NOMO-1 treated with dmso at 0.1 percent for 144 hours (cell line): ENCODE results near the gene PKNOX2.

Source experiments
- DNase-seq: peaks from one replicate; lab custom pipeline; 2025; ENCODE audit not compliant: unreplicated experiment; lab: John Stamatoyannopoulos, UW

Gene PKNOX2

DNA sequence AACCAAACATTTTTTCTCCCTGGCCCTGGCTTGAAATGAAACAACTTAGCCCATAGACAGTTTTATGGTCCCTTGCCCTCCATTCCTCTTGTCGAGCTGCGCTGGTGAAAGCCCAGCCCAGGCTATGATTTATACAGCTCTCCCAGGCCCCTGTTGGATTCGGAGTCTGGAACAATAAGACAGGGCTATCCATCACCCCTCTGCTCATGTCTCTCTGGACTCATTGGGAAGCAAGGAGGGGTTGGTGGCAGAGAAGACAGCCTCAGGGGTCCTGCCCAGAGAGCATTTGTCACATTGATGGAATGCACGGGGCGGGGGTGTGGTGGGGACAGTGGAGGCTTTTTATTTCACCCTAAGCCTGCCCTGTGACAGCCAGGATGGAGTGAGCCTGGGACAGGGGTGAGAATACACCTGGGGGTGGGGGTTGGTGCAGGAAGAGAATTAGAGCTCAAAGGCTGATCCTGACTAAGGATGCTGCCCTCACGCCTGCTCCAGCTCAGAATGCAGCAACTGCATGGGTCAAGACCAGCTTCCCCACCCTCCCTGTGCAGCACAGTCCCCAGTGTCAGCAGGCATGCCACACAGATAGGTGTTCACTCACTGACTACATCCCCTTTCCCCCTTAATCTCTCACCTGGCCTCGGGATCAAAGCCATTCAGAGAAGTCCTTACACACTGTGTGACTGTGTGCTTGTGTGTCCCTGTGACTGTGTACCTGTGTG, 10.0 kb upstream of the PKNOX2 start:
- no peak for DNase-seq

DNA sequence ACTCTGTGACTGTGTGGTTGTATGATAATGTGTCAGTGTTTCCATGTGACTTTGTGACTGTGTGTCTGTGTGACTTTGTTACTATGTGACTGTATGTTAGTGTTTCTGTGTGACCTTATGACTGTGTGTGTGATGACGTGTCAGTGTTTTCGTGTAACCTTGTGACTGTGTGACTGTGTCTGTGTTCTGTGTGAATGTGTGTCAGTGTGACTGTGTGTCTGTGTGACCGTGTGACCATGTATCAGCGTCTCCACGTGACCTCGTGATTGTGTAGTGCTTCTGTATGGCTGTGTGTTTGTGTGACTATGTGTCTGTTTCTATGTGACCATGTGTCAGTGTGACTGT, 9.5 kb upstream of the PKNOX2 start:
- DNase-seq: no peak

DNA sequence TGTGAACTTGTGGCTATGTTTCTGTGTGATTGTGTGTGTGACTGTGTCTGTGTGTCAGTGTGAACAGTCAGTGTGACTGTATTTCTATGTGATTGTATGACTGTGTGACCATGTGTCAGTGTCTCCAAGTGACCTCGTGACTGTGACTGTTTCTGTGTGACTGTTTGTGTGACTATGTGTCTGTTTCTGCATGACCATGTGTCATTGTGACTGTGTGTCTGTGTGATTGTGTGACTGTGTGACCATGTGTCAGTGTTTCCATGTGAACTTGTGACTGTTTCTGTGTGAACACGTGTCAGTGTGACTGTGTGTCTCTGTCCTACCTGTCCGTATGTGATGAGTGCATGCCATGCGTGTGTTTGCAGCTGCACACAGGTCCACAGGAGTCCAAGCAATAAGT, 8.8 kb upstream of the PKNOX2 start:
- DNase-seq: no peak

DNA sequence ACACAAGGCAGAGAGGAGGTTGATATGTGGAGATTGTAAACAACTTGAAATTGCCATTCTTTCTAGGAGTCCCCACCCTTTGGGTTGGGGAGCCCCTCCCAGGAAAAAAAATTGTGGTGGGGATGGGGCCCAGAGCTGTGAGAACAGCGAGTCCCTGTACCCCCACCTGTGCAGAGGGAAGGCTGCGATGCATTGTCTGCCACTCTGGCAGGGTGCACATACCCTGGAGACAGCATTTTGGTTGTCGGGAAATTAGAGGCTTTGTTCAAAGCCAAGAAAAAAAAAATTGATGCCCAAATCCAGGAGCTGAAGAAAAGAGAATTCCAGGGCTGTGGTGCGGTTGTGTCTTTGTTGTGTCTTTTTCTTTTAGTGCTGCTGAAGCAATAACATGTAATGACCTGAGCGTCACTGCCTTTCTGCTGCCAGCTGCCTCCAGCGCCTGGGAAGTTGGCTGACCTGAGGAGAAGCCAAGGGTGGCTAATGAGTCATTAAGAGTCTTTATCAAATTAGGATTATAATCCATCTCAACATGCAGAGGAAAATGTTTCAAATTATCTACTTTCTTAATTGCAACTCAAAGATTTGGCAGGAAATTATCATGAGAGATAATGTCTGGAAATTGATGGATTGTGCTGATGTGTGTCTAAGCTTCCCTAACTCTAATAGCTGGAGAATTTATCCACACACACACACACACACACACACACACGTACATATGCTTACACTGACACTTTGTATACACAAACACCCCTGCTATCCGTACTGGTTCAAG, 8.0 kb upstream of the PKNOX2 start:
- DNase-seq: no peak

DNA sequence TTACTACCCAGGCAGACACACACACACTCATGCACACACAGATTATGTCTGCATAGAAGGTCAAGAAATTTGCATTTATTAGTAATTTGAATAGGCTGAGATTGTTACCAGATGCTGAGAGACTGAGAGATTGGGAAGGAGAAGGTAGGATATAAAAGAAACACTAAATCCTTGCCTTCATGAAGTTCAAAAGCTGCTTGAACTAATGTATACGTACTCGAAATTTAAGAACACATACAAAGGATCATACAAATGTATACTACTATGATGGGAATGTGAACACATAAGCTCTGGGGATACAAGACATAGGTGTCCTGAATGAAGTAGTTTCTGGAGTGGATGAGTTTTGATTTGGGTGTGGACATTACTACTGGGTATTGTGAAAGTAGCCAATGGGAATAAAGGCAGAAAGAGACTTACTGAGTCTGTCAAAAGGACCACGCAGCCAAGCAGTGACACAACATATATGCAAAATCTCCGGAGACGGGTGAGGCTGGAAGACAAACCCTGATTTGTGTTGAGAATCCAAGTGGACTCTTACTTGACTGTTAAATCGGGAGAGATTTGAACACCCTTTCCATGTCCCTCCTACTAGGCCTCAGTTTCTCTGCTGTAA, 7.3 kb upstream of the PKNOX2 start:
- no peak for DNase-seq

DNA sequence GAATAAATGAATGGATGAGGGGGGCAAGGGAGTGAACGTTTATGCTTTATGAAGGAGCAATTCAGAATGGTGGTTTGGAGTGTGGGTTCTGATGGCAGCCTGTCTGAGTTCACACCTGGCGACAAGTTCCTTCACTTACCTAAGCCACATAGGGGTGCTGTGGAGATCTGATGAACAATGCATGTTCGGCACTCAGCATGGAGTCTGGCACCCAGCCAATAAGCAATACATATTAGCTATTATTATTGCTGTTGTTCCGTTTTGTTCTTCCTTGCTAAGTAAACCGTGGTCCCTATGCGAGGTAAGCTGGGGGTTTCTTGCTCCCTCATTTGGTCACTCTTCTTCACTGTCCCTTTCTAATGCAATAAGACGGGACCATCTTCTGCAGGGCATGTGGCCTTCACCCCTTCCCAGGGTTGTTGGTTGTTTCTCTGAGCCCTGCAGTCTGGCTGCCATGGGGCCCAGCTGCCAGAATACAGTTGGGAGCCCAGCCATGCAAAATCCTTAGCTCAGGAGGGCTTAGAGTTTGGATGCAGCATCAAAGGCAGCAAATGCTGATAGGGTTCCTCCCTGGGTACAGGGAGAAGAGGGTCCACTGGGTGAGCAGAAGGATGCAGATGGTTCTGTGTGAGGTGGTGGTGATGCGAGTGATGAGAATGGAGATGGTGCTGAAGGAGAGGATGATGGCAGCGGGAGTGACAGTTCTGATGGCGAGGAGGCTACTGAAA, 6.4 kb upstream of the PKNOX2 start:
- DNase-seq: no peak

DNA sequence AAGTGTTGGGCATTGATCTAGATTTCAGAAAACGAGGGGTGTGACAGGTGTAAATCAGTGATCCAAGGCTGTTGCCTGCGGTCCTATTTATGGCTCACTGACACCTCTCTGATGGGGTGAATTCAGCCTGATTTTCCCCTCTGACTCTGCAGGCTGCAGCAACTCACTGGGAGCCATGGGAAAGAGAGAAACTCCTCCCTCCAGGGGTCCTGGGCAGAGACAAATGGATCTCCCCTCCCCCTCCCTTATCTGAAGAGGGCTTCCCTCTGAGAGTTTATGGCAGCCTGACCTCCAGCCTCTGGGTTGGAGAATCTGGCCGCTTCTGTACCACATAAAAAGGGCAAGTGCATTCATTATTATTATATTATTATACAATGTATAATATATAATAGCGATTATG, 1.8 kb upstream of the PKNOX2 start:
- DNase-seq: no peak

DNA sequence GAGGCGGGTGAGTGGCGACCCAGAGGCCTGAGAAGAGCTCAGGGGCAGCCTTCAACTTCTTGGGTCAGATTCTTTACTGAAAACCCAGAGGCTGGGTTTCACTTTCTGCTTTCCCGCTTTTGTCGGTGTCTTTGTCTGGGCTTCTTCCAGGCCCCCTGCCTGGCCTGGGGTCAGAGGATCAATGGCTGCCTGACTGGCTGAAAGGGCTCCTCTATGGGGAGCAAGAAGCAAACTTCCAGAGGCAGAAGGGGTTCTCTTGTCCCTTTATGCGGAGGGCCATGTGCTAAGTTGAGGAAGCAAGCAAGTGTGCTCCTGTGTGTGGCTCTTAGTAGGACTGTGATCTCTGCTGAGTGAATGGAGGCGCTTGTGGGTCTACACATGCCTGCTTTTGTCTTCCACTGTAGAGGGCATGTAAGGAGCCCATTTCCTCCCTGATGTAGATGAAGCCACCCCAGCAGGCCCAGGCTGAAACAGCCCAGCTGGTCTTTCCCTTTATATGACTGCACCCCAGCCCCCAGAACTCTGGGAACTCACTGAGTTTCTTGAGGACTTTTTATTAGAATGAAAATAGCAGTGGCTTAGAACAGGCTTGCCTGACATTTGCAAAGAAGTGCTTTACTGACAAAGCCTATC, 1.0 kb upstream of the PKNOX2 start:
- DNase-seq: no peak

DNA sequence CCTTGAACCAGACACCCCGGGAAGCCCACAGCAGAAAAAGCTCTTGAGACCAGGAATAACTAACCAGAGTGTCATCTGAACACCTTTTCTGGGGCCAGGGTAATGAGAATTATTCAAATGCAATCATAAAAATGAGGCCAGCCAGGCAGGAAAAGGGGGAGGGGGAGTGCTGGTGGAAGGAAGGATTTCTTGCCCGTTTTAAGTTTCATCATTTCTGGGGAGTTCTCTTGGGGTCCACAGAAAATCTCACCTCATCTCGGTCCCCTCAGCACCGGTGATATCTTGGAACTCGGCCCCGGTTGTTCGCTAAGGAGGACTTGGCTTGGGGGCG, 495 bp upstream of the PKNOX2 start:
- no peak for DNase-seq

DNA sequence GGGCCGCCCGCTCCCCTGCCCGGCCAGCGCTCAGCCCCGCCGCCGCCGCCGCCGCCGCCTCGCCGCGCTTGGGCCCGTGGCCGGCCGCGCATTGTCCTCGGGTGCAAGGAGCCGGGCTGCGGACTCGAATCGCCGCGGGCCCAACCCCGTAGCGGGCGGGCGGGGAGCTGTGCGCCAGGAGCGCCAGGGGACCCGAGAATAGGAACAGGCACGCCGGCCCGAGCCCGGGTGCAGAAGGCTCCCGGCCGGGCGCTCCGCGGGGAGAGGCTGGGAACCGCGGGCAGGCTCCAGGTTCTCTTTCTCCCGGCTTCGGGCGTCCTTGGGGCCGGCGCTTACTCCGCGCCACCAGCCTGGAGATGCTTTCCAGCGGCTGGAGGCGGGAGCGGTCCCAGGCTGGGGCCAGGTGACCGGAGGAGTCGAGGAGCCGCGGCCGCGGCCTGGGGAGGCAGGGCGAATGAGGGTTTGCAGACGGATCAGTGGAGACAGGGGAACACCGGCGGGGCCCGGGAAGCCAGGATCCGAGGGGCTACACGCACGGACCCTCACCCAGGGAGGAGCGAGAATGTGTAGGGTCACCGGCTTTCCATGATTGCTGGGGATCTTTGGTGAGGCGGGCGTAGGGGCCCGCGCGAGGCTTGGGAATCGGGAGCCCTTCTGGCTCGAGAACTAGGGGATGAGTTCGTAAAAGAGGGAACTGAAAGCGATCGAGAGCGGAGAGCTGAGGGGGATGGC, 726 bp downstream of the PKNOX2 start:
- DNase-seq: peak; percentile 27

DNA sequence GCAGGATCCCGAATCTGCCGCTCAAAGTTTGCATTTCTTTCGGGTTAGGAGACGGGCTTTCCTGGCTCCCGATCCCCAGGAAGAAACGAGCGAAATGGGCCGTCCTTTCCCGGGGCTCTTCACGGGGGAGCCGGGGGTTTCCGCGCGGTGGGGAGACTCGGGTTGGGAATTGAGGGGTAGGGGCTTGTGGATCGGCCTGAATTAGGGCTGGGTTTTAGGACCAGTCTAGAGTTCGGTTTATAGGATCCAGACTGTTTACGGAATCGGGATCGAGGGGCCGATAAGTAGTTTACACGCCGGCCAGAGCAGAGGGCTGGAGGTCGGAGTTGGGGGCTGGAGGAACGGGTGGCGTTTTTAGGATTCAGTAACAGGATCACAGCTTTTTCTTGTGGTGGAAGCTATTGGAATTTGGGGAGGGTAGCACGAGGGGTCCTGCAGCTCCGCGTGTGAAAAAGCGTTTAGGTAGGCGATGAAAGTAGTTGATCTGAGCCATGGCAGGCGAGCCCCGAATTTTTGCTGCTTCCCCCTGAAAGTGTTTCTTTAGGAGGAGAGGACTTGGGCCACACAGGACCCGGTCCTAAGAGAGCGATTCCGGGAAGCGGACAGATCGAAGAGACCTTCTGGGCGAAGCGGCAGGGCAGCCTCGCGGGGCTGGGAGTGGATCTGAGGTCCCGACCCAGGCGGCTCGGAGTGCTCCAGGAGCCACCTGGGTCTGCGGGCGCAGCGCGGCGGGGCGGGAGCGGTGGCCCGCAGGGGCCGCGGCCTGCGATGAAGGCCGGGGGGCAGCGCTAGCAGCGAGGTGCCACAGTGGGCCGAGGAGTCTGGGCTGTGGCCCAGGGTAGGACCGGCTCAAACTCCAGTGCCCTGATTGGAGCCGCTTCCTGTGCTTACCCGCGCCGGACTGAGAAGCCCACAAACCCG, 1.6 kb downstream of the PKNOX2 start:
- no peak for DNase-seq

DNA sequence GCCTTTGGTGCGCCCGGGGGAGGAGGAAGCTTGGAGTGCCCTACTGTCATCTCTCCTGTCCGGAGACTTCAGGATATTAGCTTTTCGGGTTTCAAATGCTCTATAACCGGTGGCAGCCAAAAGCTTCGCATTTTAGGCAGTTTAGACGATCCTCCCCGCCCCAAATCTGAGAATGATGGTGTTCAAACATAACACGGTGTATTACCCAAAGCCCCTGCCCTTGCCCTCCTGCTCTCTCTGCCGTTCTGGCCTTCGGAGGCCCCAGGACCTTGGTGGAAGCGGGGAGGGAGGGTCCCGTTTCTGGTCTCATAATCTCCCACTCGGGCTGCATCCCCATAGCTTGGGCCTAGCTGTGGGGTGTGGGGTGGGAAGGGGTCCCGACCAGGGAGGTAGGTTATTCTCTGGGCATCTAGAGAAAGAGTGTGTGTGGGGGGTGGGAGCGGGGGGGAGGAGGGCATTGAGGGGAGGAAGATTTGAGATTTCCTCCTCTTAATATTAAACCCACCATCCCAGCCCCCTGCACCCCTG, 2.3 kb downstream of the PKNOX2 start:
- DNase-seq: no peak

DNA sequence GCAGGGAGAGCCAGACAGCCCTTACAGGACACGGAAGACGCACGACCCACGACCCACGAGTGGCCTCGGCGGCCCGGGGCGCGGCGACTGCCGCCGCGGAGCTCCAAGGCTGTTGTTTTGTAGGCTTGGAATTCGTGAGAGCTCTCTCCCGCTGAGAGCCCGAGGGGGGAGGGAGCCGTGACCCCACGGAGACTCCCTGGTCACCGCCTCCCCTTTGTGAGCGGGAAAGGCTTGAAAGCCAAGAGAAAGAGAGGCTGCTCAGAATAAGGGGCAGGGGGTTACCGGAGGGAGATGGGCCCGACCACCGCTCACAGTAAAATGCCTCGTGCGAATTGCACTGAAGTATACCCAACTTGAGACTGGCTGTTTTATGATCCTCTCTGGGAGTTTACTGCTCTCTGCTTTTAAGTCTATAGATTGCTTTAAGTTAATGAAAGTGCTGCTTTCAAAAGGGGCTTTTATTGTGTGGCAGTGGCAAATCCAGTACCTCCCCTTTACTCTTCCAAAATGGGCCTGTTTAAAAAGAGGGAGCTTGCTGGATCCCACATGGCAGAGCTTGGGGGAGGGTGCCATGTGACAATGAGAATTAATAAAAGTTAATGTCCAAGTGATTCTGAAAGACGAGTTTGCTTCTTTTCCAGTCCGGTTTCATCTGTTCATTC, 2.9 kb downstream of the PKNOX2 start:
- no peak for DNase-seq

DNA sequence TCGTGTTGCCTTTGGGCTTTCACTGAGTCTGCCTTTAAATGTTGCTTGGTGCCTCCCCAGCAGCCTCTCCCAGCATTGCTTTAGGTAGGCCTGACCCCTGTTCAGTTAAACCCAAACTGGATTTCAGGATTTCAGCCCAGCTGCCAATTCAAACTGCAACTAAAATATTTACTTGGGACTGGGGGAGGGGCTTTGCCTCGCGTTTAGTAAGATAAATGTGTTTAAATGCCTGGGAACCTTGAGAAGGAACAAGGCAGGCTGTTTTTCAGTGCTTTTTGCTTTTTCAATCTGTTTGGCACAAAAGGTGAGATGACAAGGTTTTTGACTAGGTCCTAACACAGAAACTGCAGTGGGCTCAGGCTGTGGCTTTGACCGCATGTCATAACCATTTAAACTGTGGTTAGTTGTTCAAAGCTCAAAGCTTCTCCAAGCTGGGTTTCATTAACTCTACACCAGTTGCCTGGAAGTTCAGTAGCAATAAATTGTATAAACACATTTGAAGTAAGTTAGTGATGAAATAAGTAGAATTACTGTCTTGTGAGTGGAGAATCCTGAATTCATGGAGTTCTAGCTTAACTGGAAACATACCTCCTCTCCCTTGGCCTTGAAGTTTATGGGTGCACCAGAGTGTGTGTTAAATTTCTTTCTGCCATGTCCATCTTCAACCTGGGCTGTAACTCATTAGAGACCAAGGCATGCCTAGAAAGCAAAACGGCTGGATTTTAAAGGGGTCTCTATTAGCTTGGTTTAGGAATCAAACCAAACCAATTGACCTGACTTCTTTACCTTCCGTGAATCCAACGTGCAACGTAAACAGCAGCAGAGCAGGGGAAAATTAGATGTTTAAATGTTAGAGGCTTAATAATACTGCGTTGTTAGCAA, 3.6 kb downstream of the PKNOX2 start:
- DNase-seq: no peak

DNA sequence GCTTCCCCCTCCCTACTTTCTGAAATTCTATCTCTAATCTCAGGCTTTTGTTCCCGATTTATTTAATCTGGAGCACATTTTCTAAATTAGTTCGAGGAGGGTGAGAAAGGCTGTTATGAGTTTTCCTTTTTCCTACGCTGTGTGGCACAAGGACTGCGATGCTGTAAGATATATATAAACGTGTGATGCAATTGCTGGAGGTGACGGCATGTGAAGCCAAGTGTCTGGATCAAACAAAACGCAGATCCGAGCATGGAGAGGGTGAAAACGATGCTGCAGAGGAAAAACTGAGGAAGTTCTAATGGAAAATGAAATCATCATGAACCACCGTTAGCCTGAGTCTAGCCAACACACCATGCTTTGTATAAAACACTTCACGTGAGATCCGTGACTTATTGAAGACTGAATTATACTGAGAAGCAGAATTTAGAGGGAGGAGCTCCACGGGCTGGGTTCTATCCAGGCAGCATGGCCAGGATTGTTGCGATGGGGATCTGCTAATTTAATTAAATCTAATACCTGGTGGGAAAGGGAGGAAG, 4.4 kb downstream of the PKNOX2 start:
- DNase-seq: no peak

DNA sequence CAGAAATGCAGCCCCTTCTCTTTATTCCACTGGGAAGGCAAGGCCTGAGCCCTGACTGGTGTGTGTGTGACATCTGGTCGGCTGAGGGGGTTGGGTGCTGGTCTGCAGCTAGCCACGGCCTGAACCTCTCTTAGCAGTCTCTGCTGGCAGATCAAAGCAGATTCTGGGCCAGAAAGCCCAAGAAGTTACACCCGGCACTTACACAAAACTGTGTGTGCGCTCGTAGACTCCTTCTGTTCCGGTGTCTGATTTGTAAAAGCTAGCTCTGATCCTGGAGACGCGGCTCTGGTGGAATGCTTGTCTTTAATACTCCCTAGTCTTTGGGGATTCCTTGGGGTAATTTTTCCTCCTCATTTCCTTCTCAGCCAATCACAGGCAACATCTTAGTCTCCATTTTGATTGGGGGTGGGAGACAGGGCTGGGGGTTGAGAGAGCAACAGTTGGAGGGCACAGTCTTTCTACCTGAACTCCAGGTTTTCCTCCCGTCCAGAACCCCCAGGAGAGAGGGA, 5.5 kb downstream of the PKNOX2 start:
- no peak for DNase-seq

DNA sequence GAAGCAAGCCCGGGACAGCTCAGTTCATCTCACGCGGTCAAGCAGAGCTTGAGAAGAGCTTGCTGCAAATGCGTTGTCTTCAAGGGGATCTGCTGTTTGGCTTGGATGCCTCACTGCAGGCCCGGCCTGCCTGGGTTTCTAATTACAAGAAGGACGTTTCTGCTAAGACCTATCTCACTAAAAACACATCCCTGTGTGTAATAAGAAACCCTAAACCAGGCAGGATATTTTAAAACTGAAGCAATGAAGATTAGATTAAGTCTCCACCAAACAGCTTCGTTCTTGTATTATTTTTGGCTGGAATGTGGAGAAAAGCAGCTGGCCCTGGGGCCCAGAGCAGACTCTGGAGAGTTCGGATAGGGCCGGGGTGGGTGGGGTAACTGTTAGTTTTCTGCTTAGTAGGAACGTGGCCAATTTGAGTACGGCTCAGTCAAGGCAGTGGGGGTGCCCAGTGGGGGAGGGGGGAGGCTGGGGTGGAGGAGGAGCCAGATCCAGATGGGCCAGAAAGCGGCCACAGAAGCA, 6.0 kb downstream of the PKNOX2 start:
- no peak for DNase-seq
